GM21526 (cell line): ENCODE data around the gene SLC20A1.

Experiments used
- ATAC-seq: cut with Tn5 transposase; IDR thresholded peaks from one replicate; pipeline ENCODE4 v1.9.1; 2021; ENCODE audit warnings: moderate library complexity; ENCODE audit not compliant: unreplicated experiment, low FRiP score

Gene SLC20A1

DNA sequence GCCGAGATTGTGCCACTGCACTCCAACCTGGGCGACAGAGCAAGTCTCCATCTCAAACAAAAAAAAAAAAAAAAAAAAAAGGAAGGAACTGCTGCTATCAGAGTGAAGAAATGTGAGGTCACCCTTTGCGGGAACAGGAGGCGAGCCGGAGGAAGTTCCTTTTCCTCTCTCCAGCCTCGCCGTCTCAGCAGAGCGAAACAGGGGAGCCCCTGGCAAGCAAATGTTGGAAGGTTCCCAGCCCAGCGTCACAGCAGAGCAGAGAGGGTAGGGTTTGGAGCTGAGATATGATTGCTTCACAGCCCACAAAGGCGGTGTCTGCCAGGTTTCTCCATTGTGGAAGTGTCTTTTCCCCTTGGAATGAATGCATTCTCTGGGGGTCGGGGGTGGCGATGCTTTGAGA is 28.5 kb downstream of the SLC20A1 start:
- no peak for ATAC-seq

GRCh38 chr2:112679484-112679883 is 33.7 kb downstream of the SLC20A1 start:
- ATAC-seq, result no peak

DNA sequence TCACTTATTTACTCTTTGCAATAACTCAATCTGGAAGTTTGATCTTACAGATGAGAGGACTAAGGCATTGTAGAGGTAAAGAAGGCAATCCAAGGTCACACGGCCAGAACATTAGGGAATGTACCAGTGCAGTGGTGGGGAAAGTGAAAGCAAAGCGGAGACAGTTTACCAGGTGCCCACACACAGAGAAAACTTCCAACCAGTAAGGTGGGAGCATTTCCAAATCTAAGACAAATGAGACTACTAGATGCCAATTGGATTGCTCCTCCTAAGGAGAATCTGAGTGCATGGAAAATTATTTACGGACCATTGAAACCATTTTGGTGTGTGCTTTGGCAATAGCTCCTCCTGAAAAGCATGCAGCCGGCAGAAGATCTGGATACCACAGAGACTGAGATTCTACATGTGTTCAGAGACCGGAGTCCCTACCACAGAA is 34.9 kb downstream of the SLC20A1 start:
- no peak for ATAC-seq

DNA sequence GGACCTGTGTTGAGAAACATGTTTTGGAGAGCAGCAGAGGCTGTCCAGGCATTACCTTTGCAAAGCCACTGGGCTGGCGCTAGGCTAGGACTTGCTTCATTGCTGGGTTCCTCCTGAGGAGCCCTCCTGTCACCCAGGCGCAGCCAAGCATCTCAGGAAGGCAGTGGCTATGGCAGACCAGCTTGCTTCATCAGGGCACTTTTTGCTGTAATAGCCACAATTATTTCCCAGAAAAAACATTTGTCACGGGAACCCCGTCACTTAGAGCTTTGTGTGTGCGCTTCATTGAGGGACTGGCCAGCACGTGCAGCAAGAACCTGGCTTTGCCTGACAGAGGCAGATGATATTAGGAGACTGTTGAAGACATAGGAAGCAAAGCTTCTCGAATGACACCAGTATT is 36.4 kb downstream of the SLC20A1 start:
- ATAC-seq, result no peak

DNA sequence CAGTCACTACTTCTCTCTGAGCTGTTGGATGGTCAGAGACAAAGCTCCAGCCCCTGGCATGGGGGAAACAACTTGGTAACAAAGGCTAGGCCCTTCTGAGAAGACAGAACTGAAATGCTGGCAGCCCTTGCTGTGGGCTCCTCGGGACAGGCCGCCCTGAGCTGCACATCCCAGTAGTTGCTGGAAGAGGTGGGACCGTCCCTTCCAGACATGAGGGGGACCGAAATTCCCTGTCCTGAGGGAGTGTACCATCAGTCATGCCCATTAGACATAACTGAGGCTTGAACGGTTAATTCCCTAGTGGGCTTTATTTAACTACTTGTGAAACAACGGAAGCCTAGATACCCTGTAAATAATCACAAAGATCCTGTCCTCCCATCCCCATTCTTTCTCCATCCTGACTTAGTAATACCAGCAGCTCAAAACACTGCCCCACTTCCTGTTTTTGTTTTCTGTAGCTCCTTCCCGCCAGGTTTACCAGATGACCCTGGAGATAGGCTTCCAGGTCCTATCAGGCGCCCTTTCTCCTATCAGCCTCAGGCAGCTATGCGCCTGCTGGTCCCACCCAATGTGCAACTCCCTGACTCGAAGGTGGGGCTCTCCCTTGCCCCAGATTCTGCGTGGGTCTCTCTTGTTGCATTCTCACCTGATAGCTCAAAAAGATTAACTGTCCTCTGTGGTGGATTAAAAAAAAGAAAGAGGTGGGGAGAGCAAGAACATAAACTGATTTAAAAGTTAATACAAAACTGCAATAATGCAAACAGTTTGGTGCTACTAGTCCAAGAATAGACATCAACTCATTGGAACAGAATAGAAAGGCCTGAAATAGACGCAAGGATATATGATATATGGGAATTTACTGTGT is 38.0 kb downstream of the SLC20A1 start:
- ATAC-seq, result no peak

DNA sequence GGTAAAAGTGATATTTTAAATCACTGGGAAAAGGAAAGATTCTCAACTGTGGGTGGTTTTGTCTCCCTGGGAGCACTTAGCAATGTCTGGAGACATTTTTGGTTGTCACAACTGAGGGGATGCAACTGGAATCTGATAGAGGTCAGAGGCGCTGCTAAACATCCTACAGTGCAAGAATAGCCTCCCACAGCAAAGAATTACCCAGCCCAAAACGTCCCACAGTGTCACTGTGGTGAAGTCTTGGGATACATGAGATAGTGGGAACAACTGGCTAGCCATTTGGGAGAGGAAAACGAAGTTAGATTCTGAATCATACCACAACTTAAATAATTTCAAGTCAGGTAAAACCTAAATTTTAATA is 38.7 kb downstream of the SLC20A1 start:
- no peak for ATAC-seq

GRCh38 chr2:112685271-112685884 is 39.6 kb downstream of the SLC20A1 start:
- no peak for ATAC-seq

- ATAC-seq, result peak; percentile 57
These were observed 40.8 kb downstream of the SLC20A1 start for GRCh38 chr2:112686348-112687217.

- ATAC-seq, result no peak
These were observed 41.8 kb downstream of the SLC20A1 start for GRCh38 chr2:112687522-112687921.

GRCh38 chr2:112688086-112688880 is 42.5 kb downstream of the SLC20A1 start:
- ATAC-seq, result no peak

DNA sequence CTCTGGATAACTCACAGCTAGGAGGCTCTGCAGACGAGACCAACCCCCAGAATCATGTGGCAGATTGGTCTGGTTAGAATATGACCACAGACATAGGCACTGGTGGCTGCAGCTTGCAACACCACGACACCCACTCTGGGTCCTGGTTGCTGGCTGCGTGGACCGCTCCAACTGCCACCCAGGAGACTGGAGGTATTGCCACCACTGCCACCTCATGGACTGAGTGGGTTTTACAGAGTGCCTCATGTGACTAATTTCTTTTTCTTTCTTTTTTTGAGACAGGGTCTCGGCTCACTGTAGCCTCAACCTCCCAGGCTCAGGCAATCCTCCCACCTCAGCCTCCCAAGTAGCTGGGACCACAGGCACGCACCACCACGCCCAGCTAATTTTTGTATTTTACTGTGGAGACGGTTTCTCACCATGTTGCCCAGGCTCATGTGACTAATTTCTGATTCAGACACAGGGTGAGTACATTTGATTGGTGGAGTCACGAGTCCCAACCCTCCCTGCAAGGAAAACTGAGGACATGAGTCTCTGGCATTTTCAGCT is 45.2 kb downstream of the SLC20A1 start:
- ATAC-seq, result no peak

GRCh38 chr2:112691881-112692281 is 46.1 kb downstream of the SLC20A1 start:
- ATAC-seq, result no peak

GRCh38 chr2:112692495-112692911 is 46.8 kb downstream of the SLC20A1 start:
- no peak for ATAC-seq

DNA sequence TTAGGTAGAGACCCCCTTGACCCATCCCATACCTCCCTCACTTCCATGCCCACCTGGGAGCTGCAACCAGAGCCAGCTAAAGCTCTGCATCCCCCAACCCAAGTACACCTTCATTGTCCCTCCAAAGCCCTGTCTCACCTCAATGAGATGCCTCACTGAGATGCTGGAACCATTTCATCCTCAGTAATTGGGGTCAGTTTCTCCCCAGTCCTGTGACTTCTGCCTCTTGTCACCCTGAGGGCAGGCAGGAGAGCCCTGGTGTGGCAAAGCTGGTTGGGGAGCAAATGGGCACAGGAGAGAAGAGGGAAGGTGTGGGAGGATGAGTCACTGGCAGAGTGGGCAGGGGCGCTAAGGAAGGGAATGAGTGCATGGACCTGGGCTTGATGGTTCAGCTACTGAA is 47.2 kb downstream of the SLC20A1 start:
- no peak for ATAC-seq

DNA sequence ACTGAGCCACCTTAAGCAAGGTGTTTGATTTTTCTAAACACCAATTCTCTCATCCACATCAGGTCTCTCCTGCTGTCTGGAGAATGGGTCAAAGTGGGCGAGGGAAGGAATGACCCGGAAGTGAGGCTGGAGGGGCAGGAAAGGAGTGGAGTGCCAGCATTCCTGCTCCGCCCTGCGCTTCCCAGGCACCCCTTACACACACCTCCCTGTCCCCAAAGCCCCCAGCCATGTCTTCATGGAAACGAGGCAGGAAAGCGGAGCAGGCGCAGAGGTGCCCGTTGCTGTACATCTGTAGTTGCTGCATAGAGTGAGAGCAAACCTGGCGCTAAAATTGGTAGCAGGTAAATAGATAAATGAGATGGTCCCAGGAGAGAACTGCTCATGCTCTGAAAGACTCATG is 47.9 kb downstream of the SLC20A1 start:
- no peak for ATAC-seq

DNA sequence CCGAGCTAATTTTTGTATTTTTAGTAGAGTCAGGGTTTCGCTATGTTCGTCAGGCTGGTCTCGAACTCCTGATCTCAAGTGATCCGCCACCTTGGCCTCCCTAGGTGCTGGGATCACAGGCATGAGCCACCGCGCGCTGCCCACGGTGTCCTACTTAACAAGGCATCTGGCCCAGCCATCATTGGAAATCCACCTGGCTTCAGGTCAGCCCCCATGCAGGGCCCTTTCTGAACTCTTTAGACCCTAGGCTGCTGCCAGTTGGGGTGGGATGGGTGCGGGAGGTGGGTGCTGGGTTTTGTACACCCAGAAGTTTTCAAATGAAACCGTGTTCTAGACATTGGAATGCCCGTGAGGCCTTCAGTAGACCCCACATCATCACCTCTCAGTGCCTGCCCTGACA is 48.4 kb downstream of the SLC20A1 start:
- no peak for ATAC-seq

GRCh38 chr2:112698834-112699515 is 53.2 kb downstream of the SLC20A1 start:
- no peak for ATAC-seq

GRCh38 chr2:112699984-112700667 is 54.4 kb downstream of the SLC20A1 start:
- no peak for ATAC-seq

GRCh38 chr2:112701052-112701451 is 55.3 kb downstream of the SLC20A1 start:
- ATAC-seq, result no peak
